ENCODE data around the gene SERPINA3. TPM values are rescaled to one million over a fixed set of nuclear protein-coding genes. Genes with fewer than 3 reads are reported as not detected.

Gene SERPINA3
- total and polyA plus RNA-seq, 2 donors (not counting 1 experiment from before 2014, with no cell fraction given) = 0.47 to 0.50 TPM

DNA sequence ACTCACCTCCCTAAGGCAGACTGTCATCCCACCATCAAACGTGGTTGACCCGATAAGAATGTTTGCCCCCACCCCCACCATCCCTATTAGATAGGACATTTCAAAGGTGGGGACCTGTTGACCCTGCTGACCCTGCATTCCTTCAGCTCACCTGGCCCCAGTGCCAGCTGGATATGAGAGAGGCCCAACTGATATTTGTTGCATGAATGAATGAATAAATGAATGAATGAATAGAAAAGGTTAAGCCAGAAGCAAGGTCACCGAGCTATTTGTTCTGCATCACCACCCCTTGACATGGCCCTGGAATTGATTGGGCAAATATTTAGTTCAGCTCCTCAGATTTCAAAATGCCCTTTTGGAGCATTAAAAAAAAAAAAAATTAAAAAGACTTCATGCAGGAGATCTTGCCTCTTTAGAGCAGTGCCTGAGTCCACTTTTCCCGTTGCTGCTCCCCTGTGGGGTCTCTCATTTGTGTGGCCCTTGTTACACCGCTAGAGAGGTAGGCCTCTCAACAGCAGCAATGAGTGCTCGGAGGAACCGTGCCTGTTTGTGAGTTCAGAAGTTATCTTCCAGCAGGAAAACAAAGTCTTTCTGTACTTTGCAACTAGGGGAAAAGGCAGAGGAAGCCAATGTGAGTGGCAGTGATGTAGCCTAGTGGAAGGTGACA lies 39.4 kb upstream of the SERPINA3 start:
- H4K20me1 ChIP-seq (ENCODE audit: control insufficient read depth, extremely low read depth, insufficient read depth, low read length) = no peaks in the 10 kb centered on the region
- no peak for DNase-seq (ENCODE audit: low read depth in 2 of 2)
- no peaks in the 10 kb centered on the region for H3K27me3 ChIP-seq (ENCODE audit: control insufficient read depth, insufficient read depth, low read length)
- no peak overlapping the region for H3K27ac ChIP-seq (ENCODE audit: insufficient read depth, low read length)
- H3K9ac ChIP-seq (ENCODE audit: insufficient read depth, low read length) = no peak overlapping the region
- H3K9me3 ChIP-seq (ENCODE audit: control insufficient read depth, insufficient read depth, low read depth, low read length) = no peaks in the 10 kb centered on the region
- no peaks in the 10 kb centered on the region for H3K36me3 ChIP-seq (ENCODE audit: control insufficient read depth, insufficient read depth, low read length)
- no peaks in the 10 kb centered on the region for H3K4me1 ChIP-seq (ENCODE audit: control insufficient read depth, extremely low read depth, insufficient read depth, low read length)
- H3K4me2 ChIP-seq (ENCODE audit: extremely low read depth, insufficient read depth, low read length) = no peak overlapping the region
- no peak overlapping the region for H3K4me3 ChIP-seq (replicated peaks in 1 of 4; ENCODE audit: control extremely low read depth in 1 of 4, insufficient read depth in 1 of 4, low read depth in 3 of 4, low read length in 4 of 4)
- H2AFZ ChIP-seq (ENCODE audit: low read length) = no peak overlapping the region
- no peaks in the 10 kb centered on the region for H3K79me2 ChIP-seq (ENCODE audit: control insufficient read depth, insufficient read depth, low read length)
- TF ChIP-seq, protein P1, sequence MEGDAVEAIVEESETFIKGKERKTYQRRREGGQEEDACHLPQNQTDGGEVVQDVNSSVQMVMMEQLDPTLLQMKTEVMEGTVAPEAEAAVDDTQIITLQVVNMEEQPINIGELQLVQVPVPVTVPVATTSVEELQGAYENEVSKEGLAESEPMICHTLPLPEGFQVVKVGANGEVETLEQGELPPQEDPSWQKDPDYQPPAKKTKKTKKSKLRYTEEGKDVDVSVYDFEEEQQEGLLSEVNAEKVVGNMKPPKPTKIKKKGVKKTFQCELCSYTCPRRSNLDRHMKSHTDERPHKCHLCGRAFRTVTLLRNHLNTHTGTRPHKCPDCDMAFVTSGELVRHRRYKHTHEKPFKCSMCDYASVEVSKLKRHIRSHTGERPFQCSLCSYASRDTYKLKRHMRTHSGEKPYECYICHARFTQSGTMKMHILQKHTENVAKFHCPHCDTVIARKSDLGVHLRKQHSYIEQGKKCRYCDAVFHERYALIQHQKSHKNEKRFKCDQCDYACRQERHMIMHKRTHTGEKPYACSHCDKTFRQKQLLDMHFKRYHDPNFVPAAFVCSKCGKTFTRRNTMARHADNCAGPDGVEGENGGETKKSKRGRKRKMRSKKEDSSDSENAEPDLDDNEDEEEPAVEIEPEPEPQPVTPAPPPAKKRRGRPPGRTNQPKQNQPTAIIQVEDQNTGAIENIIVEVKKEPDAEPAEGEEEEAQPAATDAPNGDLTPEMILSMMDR (conservative IDR thresholded peaks at IDR 0.05 in 1 of 2, IDR thresholded peaks at IDR 0.05 in 1 of 2; ENCODE audit: low read depth in 1 of 2, low read length in 2 of 2) = no peak
- TF ChIP-seq EZH2 (IDR thresholded peaks at IDR 0.05; ENCODE audit: low read length, missing control alignments) = no peak

DNA sequence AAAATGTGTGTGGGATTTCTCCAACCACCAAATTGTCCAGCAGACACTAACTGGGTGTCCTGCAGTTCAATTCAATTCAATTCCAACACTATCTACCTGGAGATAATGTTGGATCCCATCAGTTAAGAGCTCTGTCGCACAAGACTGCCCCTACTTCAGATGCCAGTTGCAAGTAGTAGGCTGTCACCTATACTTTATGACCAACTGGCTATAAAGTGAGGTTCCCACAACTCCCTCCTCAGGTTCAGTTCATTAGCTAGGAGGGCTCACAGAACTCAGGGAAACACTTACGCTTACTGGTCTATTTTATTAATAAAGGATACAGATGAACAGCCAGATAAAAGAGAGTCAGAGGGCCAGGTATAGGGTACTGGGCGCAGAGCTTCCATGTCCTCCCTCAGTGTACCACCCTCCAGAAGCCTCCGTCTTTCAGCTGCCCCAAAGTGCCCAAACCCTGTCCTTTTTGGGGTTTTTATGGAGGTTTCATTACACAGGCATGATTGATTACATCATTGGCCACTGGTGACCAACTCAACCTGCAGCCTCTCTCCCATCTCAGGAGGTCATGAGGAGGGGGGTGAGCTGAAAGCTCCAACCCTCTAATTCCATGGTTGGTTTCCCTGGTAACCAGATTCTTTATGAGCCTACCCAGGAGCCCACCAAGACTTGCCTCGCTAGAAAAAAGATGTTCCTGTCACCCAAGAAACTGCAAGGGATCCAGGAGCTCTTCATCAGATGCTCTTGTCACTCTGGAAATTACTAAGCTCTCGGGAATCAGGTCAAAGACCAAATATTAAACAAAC lies 38.5 kb upstream of the SERPINA3 start:
- Histone ChIP-seq H3K27ac (ENCODE audit: insufficient read depth, low read length) (no peak overlapping the region), H3K79me2 (ENCODE audit: control insufficient read depth, insufficient read depth, low read length) (no peaks in the 10 kb centered on the region), H3K27me3 (ENCODE audit: control insufficient read depth, insufficient read depth, low read length) (no peaks in the 10 kb centered on the region), H4K20me1 (ENCODE audit: control insufficient read depth, extremely low read depth, insufficient read depth, low read length) (no peaks in the 10 kb centered on the region), H3K36me3 (ENCODE audit: control insufficient read depth, insufficient read depth, low read length) (no peaks in the 10 kb centered on the region), H3K4me2 (ENCODE audit: extremely low read depth, insufficient read depth, low read length) (no peak overlapping the region), H2AFZ (ENCODE audit: low read length) (no peak overlapping the region), H3K9me3 (ENCODE audit: control insufficient read depth, insufficient read depth, low read depth, low read length) (no peaks in the 10 kb centered on the region), H3K4me3 (replicated peaks in 1 of 4; ENCODE audit: control extremely low read depth in 1 of 4, insufficient read depth in 1 of 4, low read depth in 3 of 4, low read length in 4 of 4) (no peak overlapping the region), H3K4me1 (ENCODE audit: control insufficient read depth, extremely low read depth, insufficient read depth, low read length) (no peaks in the 10 kb centered on the region), H3K9ac (ENCODE audit: insufficient read depth, low read length) (no peak overlapping the region)
- no peak for DNase-seq (ENCODE audit: low read depth in 2 of 2)
- TF ChIP-seq, protein P1 (conservative IDR thresholded peaks at IDR 0.05 in 1 of 2, IDR thresholded peaks at IDR 0.05 in 1 of 2; ENCODE audit: low read depth in 1 of 2, low read length in 2 of 2) = no peak
- no peak for TF ChIP-seq EZH2 (IDR thresholded peaks at IDR 0.05; ENCODE audit: low read length, missing control alignments)

DNA sequence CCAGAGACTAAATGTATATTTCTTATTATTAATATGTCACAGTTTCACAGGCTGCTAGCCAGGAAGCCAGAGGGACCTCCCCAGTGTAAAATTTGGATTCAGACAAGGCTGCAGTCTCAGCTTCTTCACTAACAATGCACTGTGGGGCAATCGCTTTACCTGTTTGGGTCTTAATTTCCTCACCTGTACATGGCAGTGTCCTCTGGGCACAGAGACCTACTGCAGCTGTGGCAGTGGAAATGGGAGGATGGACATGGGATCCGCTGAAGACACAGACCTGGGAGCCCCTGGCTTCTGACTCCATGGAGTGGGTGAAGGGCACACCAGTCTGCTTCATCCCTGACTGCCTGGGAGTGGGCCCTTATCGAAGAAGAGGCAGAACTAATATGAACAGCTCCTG lies 37.9 kb upstream of the SERPINA3 start:
- no peak for TF ChIP-seq EZH2 (IDR thresholded peaks at IDR 0.05; ENCODE audit: low read length, missing control alignments)
- TF ChIP-seq, protein P1 (conservative IDR thresholded peaks at IDR 0.05 in 1 of 2, IDR thresholded peaks at IDR 0.05 in 1 of 2; ENCODE audit: low read depth in 1 of 2, low read length in 2 of 2) = no peak
- H3K9ac ChIP-seq (ENCODE audit: insufficient read depth, low read length) = no peak overlapping the region
- H3K9me3 ChIP-seq (ENCODE audit: control insufficient read depth, insufficient read depth, low read depth, low read length) = no peaks in the 10 kb centered on the region

More for the DNA sequence above, 37.9 kb upstream of the SERPINA3 start:
- H3K27me3 ChIP-seq (ENCODE audit: control insufficient read depth, insufficient read depth, low read length) = no peaks in the 10 kb centered on the region
- H3K4me3 ChIP-seq (replicated peaks in 1 of 4; ENCODE audit: control extremely low read depth in 1 of 4, insufficient read depth in 1 of 4, low read depth in 3 of 4, low read length in 4 of 4) = no peak overlapping the region
- no peaks in the 10 kb centered on the region for H3K36me3 ChIP-seq (ENCODE audit: control insufficient read depth, insufficient read depth, low read length)
- H3K27ac ChIP-seq (ENCODE audit: insufficient read depth, low read length) = no peak overlapping the region
- no peak overlapping the region for H3K4me2 ChIP-seq (ENCODE audit: extremely low read depth, insufficient read depth, low read length)
- no peaks in the 10 kb centered on the region for H3K79me2 ChIP-seq (ENCODE audit: control insufficient read depth, insufficient read depth, low read length)
- DNase-seq (ENCODE audit: low read depth in 2 of 2) = no peak
- H4K20me1 ChIP-seq (ENCODE audit: control insufficient read depth, extremely low read depth, insufficient read depth, low read length) = no peaks in the 10 kb centered on the region
- H2AFZ ChIP-seq (ENCODE audit: low read length) = no peak overlapping the region
- H3K4me1 ChIP-seq (ENCODE audit: control insufficient read depth, extremely low read depth, insufficient read depth, low read length) = no peaks in the 10 kb centered on the region
